HG03565 (cell line): ENCODE results near the gene CDHR2.

Experiments
- ATAC-seq: cut with Tn5 transposase; IDR thresholded peaks from one replicate; pipeline ENCODE4 v1.9.1; 2021; ENCODE audit warnings: mild to moderate bottlenecking, moderate library complexity; ENCODE audit not compliant: unreplicated experiment

CDHR2 gene

GRCh38 chr5:176548967-176549444 lies at the start of gene CDHR2:
CDHR2 (plus strand) TSS chr5:176549342; CDS start chr5:176565353, 16,011 bp downstream.
- no peak for ATAC-seq

- ATAC-seq: no peak
These were observed 48.6 kb upstream of the CDHR2 start for GRCh38 chr5:176500511-176500910.

GRCh38 chr5:176501333-176501732 lies 47.8 kb upstream of the CDHR2 start:
- ATAC-seq: no peak

GRCh38 chr5:176503496-176503895 lies 45.6 kb upstream of the CDHR2 start:
- ATAC-seq: no peak

- no peak for ATAC-seq
These were observed 41.2 kb upstream of the CDHR2 start for GRCh38 chr5:176507911-176508310.

- ATAC-seq: no peak
These were observed 40.5 kb upstream of the CDHR2 start for GRCh38 chr5:176508603-176509002.

GRCh38 chr5:176513788-176514187 lies 35.4 kb upstream of the CDHR2 start:
- ATAC-seq: no peak

GRCh38 chr5:176514244-176514950 lies 34.7 kb upstream of the CDHR2 start:
- ATAC-seq: no peak

GRCh38 chr5:176515396-176515795 lies 33.7 kb upstream of the CDHR2 start:
- no peak for ATAC-seq

- ATAC-seq: no peak
These were observed 32.0 kb upstream of the CDHR2 start for GRCh38 chr5:176517053-176517661.

GRCh38 chr5:176519810-176520720 lies 29.1 kb upstream of the CDHR2 start:
- no peak for ATAC-seq

GRCh38 chr5:176521286-176521685 lies 27.9 kb upstream of the CDHR2 start:
- ATAC-seq: no peak

- ATAC-seq: no peak
These were observed 27.4 kb upstream of the CDHR2 start for GRCh38 chr5:176521699-176522263.

- no peak for ATAC-seq
These were observed 25.0 kb upstream of the CDHR2 start for GRCh38 chr5:176524138-176524537.

GRCh38 chr5:176524987-176525386 lies 24.2 kb upstream of the CDHR2 start:
- ATAC-seq: no peak

- ATAC-seq: no peak
These were observed 23.5 kb upstream of the CDHR2 start for GRCh38 chr5:176525677-176526076.

GRCh38 chr5:176526462-176526861 lies 22.7 kb upstream of the CDHR2 start:
- ATAC-seq: no peak

- no peak for ATAC-seq
These were observed 21.6 kb upstream of the CDHR2 start for GRCh38 chr5:176527246-176528222.

- ATAC-seq: no peak
These were observed 20.8 kb upstream of the CDHR2 start for GRCh38 chr5:176528301-176528700.

GRCh38 chr5:176528761-176529115 lies 20.4 kb upstream of the CDHR2 start:
- no peak for ATAC-seq
